Measurements from ENCODE around the gene ZGRF1. TPM values are rescaled to one million over a fixed set of nuclear protein-coding genes. Genes with fewer than 3 reads are reported as not detected.

ZGRF1 gene
- total and polyA plus RNA-seq, 11 donors, result 0.85 to 2.9 (median 1.6) TPM

GRCh38 chr4:112546476-112546875 is 90.2 kb downstream of the ZGRF1 start:
- Histone ChIP-seq H3K4me1 (peaks cover 0 to 5% (median 0%) of the 10 kb centered on the region in 12 donors), H3K9me3 (no peaks in the 10 kb centered on the region), H3K36me3 (no peaks in the 10 kb centered on the region), H3K4me3 (no peak overlapping the region), H3K27ac (no peak overlapping the region), H3K27me3 (no peaks in the 10 kb centered on the region)
- WGBS, 4 donors, result 78 to 90% (median 88%) methylated on average over 2 of the region's 2 CpGs
- no peak for TF ChIP-seq CTCF (IDR thresholded peaks at IDR 0.05)
- TF ChIP-seq POLR2A (IDR thresholded peaks at IDR 0.05), result no peak
- DNase-seq, result no peak
- intact Hi-C loops (cut with DNase I), result no loop called here
- no peak for ATAC-seq

- 86 to 96% (median 91%) methylated on average over 3 of the region's 3 CpGs for whole genome bisulfite sequencing, 4 donors
Measured at GRCh38 chr4:112545346-112545745, 91.4 kb downstream of the ZGRF1 start.

GRCh38 chr4:112540695-112541094 is 96.0 kb downstream of the ZGRF1 start:
- H3K36me3 ChIP-seq, result peaks cover 0 to 3% (median 0%) of the 10 kb centered on the region in 9 donors
- intact Hi-C loops (cut with DNase I), result no loop called here
- WGBS, 4 donors, result 79 to 93% (median 87%) methylated on average over 1 of the region's 1 CpG
- peaks cover 0 to 1% (median 0%) of the 10 kb centered on the region in 12 donors for H3K4me1 ChIP-seq
- H3K4me3 ChIP-seq, result no peak overlapping the region
- H3K9me3 ChIP-seq, result no peaks in the 10 kb centered on the region
- no peak for TF ChIP-seq POLR2A (IDR thresholded peaks at IDR 0.05)
- TF ChIP-seq CTCF (IDR thresholded peaks at IDR 0.05), result no peak
- H3K27ac ChIP-seq, result no peak overlapping the region
- no peak for ATAC-seq
- DNase-seq, result no peak
- no peaks in the 10 kb centered on the region for H3K27me3 ChIP-seq

More at GRCh38 chr4:112545346-112545745, 91.4 kb downstream of the ZGRF1 start:
- Histone ChIP-seq H3K36me3 (no peaks in the 10 kb centered on the region), H3K4me3 (no peak overlapping the region), H3K9me3 (no peaks in the 10 kb centered on the region), H3K4me1 (peaks cover 0 to 5% (median 0%) of the 10 kb centered on the region in 12 donors), H3K27me3 (no peaks in the 10 kb centered on the region), H3K27ac (no peak overlapping the region)
- DNase-seq, result no peak
- no peak for ATAC-seq
- TF ChIP-seq CTCF (IDR thresholded peaks at IDR 0.05), result no peak
- TF ChIP-seq POLR2A (IDR thresholded peaks at IDR 0.05), result no peak
- intact Hi-C loops (cut with DNase I), result no loop called here

- peaks cover 0 to 3% (median 0%) of the 10 kb centered on the region in 9 donors for H3K36me3 ChIP-seq
- peaks cover 0 to 12% (median 0%) of the 10 kb centered on the region in 9 donors for H3K27me3 ChIP-seq
- H3K4me3 ChIP-seq, result no peak overlapping the region
- WGBS, 4 donors, result 84 to 92% (median 87%) methylated on average over 2 of the region's 2 CpGs
- TF ChIP-seq CTCF (IDR thresholded peaks at IDR 0.05), result no peak
- no peak for TF ChIP-seq POLR2A (IDR thresholded peaks at IDR 0.05)
- no peaks in the 10 kb centered on the region for H3K4me1 ChIP-seq
- intact Hi-C loops (cut with DNase I), result no loop called here
- no peaks in the 10 kb centered on the region for H3K9me3 ChIP-seq
- H3K27ac ChIP-seq, result no peak overlapping the region
- ATAC-seq (no peak), DNase-seq (no peak)
Measured at GRCh38 chr4:112536123-112536522, 100.6 kb downstream of the ZGRF1 start.
